Activated CD4-positive, CD25-positive, alpha-beta regulatory T cell (primary cell): Measurements from ENCODE around the gene LSM6.

Experiments used
- DNase-seq, 4 experiments: peaks; one replicate each; lab custom pipeline; 2025; lab: John Stamatoyannopoulos, UW

LSM6 gene

GRCh38 chr4:146175541-146176453, at the start of gene LSM6:
Gene LSM6 (plus strand): TSS chr4:146175718. CDS start chr4:146182922, 7,204 bp downstream.
- DNase-seq: peak; percentile 60 to 78 (median 64)

DNA sequence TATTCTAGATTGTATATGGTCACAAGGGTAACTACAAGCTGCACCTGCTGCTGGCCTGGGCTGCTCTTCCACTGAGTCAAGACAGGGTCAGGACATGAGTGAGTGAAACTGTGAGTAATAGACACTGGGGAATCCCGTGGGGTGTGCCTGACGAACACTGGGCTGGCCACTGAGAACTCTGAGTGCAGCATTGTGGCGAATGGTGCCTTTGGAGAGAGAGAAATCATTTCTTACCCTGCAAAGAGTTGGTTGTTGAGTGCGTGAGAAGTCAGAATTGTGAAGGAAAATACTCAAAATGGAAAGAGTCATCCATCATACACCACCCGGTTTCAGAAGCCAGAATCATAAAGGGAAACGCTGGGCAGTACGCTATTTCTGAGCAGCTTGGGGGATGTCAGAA, 43.1 kb upstream of the LSM6 start:
- DNase-seq: peak in 2 of 4 experiments; percentile 3 to 4

GRCh38 chr4:146134761-146135445, 40.6 kb upstream of the LSM6 start:
- DNase-seq: no peak

GRCh38 chr4:146135941-146136340, 39.6 kb upstream of the LSM6 start:
- no peak for DNase-seq

GRCh38 chr4:146142768-146143167, 32.8 kb upstream of the LSM6 start:
- DNase-seq: no peak

DNA sequence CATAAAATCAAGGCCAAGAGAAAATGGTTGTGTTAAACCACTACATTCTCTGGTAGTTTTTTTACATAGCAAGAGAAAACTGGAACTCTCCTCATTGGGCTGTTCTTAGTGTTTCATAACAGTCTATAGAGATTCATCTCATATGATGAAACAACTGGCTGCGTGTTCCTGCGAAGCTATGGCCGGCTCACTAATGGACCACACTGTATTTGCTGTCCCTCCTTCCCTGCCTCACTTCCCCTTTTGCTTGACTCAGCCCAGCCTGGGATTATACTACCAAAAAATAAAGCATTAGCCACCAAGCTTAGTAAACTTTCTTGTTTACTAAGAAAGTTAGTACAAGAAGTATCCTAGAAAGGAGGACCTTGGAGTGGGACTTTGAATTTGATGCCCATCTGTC, 31.6 kb upstream of the LSM6 start:
- no peak for DNase-seq

- no peak for DNase-seq
These were observed 28.6 kb upstream of the LSM6 start for GRCh38 chr4:146146918-146147317.

DNA sequence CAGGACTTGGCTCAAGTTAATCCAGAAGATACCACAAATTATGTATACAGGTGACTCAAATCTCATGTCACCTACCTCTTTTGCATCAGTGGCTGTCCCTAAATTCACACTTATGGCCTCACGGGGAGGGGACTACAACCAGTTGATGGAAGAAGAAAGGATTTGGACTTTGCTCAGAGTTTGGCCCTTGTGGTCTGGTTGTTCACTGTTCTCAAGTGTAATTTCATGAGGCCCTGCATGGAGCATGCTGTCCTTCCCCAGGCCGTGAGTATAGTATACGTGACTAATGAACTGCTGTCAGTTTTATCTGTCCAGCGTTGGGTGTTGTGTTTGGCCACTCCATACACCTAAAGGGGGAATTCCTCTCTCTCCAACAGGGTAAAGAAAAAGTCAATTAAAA, 27.5 kb upstream of the LSM6 start:
- no peak for DNase-seq

DNA sequence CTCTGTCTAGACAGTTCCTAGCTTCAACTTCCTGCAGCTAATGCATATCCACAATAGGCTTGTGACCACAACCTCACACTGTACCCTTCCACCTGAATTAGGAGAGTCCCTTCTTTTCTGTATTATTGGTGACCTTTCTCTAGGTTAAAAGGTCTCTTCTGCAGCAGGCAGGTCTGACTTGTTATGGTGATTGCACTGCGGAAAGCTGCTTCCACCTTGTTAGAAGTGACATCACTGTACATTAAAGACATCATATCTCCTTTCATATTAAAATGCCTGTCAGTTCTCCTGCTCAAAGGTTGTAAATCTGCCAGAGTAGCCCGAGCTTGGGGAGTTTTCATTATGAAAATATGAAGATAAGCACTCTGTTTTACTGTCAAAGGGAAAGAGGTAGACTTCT, 21.5 kb upstream of the LSM6 start:
- no peak for DNase-seq

GRCh38 chr4:146155152-146155724, 20.3 kb upstream of the LSM6 start:
- DNase-seq: no peak

GRCh38 chr4:146158036-146158745, 17.3 kb upstream of the LSM6 start:
- no peak for DNase-seq

DNA sequence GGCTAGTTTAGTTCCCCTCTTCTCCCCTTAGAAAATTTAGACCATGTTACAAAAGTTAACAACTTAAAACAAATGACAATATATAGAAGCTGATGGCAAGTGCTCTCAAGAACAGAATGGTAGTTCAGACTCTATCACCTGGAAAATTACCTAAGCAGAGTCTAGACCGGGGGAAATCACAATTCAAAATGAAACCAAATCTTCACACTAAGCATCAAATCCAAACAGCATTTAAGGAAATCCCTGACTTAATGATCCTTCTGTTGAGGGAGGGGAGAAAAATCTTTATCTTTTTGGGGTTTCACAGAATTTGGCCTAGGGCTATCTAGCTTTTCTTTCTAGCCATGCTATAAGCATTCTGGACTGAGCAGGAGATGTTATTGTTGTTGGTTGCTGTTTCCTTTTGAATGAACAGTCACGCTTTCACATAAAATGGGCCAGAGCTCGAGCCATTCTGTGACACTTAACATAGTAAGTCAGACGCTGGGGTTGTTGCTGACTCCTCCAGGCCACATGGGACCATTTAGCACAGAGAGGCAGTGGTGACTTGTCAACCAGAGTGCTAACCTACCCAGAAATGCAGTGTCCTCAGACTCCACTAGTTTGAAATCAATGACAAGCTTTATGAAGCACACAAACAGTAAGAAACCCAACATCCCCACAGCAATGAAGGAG, 16.0 kb upstream of the LSM6 start:
- no peak for DNase-seq

DNA sequence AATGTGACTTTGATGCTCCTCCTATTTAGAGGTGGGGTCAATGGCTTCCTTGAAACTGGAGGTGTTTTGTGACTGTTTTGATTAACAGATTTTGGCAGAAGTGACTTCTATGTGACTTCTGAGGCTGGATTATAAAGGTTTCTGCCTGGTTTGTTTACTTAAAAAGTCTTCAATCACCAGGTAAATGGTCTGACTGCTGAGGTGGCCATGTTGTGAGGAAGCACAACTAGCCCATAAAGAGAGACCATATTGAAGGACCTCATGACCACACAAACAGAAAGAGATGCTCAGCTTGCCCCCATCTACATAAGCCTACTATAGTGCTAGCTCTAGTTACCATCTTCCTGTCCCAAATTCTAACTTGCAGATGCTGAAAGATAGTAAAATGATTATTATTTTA, 14.3 kb upstream of the LSM6 start:
- DNase-seq: no peak

- no peak for DNase-seq
These were observed 10.3 kb upstream of the LSM6 start for GRCh38 chr4:146165221-146165620.

GRCh38 chr4:146165840-146166239, 9.7 kb upstream of the LSM6 start:
- DNase-seq: no peak

DNA sequence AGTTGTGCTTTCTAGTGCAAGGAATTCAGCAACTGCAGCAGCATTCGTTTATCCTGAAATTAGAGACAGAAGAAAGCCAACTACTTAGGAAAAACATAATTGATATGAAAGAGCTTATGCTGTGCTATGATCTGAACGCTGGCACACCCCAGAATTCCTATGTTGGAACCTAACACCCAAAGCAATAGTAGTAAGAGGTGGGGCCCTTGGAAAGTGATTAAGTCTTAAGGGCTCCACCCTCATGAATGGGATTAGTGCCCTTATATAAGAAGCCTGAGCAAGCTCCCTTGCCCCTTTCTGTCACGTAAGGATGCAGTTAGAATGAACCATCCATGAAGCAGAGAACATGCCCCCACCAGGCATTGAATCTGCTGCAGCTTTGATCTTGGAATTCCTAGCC, 5.4 kb upstream of the LSM6 start:
- no peak for DNase-seq

- DNase-seq: no peak
These were observed 1.4 kb downstream of the LSM6 start for GRCh38 chr4:146176891-146177290.

GRCh38 chr4:146178126-146178525, 2.6 kb downstream of the LSM6 start:
- no peak for DNase-seq

GRCh38 chr4:146179784-146180370, 4.4 kb downstream of the LSM6 start:
- no peak for DNase-seq

DNA sequence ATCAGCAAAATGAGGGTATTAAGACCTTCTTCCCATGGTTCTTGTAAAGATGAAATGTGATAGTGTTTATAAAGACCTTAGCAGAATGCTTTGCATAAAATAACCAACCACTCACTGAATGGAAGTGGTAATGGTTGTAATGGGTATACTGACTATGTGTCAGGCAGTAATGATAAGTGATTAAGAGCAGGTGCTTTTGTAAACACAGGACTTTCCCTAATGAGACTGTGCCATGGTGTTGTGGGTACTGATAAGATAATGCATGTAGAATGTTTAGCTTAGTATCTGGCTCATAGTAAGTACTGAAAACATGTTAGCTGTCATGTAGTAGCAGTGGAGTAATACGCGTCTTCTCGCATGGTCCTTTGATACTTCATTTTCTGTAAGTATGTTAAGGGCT, 6.9 kb downstream of the LSM6 start:
- DNase-seq: no peak

GRCh38 chr4:146183209-146183608, 7.7 kb downstream of the LSM6 start:
- no peak for DNase-seq
